GM12892 (cell line): ENCODE results near the gene RASL10B.

Source experiments
- POLR2A ChIP-seq: IDR thresholded peaks from 2 replicates; pipeline ENCODE4 v1.6.1; 2011; ENCODE audit warnings: low read depth, low read length, control low read depth
- POLR2AphosphoS5 ChIP-seq: IDR thresholded peaks from 2 replicates; pipeline ENCODE4 v1.6.1; 2011; ENCODE audit warnings: low read depth, low read length, control low read depth

DNA sequence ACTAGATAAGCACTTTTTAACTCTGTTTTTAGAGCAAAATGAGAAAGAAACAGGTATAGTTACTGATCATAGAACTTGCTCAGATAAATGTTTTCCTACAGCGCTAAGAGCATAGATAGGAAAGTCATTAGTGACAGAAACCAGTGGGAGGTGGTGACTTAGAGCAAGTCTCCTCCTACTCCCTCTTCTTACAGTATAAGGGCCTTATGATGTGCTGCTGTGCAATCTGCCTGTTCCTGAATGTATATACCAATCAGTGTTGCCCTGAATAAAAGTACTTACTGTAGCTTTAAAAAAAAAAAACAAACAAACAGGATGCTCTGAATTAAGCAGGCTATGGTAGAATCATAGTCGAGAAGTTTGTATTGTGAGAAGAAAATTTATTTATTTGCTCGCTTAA is 23.3 kb upstream of the RASL10B start:
- TF ChIP-seq POLR2A (no peak), POLR2AphosphoS5 (no peak)
